DMS53 treated with DMSO at 0.1 percent for 48 hours (cell line): ENCODE data around the gene DUSP7.

Experiments used
- DNase-seq: peaks from one replicate; lab custom pipeline; 2025; ENCODE audit not compliant: unreplicated experiment; lab: John Stamatoyannopoulos, UW

The DUSP7 gene

DNA sequence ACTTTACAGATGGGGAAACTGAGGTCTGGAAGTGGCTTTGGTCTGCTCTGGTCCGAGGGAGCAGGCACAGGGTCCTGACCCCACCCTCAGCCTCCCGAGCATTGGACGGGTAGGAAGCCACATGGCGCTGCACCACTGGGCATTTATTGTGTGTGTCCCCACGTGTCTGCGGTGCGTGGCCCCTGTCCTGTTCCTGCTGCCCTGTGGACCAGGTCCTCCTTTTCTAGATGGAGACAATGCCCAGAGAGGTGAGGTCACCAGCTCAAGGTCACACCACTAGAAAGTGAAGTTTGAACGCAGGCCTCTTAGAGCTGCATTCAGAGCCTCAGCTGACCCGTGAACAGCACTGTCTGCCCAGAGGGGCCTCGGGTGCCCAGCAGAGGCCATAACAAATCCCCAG is 26.8 kb downstream of the DUSP7 start:
- no peak for DNase-seq

DNA sequence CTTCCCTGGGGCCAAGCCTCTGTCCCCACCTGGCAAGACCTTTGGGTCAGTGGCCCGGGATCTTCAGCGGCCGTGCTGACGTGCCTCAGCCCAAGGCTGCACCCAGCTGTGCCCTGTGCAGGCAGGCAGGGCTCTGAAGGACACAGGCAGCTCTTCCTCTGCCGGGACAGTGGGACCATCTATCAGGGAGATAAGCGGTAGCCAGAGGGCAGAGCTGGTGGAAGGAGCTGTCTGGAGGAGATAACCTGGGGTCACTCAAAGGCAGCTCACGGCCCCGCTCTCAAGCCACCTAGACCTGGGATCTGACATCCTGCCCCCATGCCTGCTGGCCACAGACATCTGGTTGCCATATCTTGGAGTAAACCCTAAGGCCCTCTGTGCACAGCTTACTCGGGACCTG is 27.3 kb downstream of the DUSP7 start:
- no peak for DNase-seq

DNA sequence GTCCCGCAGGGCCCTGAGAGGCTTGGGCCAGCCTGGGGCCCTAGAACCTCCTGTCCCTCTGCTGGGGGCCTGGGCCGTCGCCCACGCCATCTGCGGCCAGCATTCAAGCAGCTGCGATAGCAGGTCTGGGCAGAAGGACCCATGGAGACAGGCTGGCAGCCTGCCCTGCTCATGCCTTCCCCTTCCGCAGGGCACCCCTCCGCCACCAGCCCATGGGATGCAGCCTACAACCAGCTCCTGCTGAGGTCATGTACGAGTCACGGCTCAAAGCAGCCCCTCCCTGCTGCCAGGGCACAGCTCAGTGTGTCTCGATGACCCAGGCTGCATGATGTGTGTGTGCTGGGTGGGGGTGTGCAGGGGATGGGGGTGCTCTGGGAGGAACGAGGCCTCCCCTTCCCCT is 27.8 kb downstream of the DUSP7 start:
- no peak for DNase-seq

DNA sequence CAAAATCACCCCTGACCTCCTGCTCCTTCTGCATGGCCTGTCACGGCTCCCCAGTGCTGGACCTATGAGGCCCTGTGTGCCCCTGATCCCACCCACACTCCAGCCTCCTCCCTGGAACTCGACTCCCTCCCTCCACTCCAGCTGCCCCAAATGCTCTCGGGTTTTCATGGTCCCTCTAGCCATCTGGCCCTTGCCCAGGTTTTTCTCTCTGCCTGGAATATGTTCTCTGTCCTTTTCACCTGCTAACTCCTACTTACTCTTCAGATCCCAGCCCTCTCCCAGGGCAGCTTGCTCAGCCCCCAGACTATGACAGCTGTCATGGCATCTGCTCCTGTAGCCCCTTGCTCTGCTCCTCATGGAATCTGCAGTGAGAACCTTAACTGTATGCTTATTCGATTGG is 30.3 kb downstream of the DUSP7 start:
- DNase-seq: no peak

DNA sequence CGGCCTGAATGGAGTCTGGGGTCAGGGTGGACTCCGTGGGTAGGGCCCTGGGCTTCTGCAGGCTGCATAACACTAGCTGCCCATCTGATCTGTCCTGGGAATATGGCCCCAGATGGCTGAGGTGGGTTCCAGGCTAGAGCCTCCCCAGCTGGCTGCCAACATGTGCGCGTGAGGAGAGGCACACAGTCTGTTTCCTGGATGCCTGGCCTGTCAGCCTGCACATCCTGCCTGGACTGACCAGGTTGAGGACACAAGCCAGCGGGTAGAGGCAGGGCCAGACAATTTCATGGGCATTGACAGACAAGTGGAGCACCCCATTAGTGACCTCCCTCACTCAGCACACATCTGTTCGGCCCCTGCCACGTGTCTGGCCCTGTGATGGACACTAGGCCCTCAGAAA is 30.9 kb downstream of the DUSP7 start:
- DNase-seq: no peak

DNA sequence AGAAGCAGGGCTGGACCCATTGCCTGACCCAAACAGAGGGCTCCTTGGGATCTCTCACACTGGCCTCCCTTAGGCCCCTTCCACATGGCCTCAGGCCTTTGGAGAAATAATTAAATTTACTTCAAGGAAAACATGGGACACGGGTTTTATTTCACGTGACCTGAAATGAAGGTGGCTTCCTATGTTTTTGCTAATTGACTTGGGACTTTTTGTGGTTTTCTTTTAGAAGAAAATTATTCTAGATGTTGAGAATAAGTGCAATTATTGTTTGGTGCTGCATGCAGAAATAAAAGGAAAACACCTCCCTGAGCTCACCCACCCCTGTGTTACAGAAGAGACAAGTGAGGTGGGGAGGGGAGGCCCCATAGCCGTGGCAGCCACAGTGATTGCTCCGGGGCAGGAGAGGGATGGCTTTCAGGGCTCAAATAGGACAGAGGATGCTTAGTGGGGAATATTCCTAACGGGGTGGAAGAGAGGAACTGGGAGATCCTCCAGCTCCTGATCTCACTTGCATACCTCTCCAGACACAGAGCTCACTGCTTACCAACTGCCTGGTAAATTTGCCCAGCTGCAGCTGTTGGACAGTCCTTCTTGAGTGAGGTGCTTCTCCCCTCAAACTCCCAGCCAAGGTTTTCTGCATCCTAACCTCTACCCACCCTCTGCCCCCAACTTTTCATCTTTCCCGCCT is 31.5 kb downstream of the DUSP7 start:
- no peak for DNase-seq

DNA sequence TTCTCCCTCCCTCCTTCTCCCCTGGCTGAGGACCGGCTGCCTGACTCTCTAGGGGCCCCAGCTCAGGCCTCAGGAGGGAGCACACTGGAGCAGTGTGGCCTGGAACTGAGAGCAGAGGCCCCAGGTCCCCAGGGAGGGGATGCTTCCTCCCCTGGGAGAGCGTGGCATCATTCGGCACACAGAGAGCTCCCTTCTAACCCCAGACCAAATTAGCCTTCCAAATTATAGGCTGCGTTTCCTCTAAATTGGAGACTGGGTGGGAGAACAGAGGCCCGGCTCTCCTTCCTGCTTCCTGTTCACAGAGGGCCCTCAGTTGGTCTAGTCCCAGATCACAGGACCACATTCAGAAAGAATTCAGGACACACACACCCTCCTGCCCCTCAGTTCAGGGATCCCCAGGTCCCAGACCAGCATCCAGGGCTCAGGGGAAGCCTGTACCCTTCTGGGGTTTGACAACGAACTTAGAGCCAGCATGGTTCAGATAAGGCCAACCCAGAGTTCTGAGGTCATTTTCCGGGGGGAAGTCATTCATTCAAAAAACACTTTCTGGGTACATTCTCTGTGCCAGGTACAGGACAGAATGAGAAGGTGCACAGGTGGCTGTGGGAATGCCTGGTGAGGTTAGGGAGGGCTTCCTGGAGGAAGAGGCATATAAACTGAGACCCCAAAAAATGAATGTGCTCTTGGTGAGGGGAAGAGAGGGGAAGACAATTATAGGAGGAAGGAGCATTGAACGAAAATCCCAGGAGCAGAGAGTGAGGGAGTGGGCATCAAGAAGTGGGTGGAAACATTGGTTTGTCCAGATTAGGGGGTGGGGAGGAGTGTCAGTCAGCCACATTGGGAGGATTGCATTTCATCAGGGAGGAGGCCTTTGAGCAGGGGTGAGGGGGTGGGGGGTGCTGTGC is 32.3 kb downstream of the DUSP7 start:
- DNase-seq: no peak

DNA sequence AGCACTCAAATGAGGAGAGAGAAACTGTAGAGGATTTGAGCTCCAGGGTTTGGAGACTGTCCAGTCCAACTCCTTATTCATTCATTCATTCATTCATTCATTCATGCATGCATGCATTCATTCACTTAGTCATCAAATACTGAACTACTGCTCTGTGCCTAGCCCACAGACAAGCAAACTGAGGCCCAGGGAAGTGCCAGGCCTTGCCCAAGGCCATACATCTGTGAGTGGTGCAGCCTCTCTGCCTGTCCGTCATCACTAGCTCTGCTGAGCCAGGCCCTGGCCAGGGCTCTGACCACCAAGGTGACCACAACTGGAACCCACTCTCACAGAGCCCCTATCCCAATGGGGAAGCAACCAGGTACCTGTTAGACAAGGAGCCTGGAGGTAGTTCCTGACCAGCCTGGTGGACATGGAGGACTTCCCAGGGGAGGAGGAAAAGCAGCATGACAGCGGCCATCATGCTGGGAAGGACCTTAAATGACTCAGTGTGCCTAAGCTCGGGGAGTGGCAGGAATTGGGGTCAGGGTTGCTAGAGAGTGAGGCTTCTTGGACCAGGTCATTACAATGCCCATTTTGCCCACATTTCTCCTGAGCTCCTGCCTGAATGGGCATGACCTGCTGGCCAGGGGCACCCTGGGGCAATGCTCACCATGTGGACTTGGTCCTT is 33.1 kb downstream of the DUSP7 start:
- no peak for DNase-seq

DNA sequence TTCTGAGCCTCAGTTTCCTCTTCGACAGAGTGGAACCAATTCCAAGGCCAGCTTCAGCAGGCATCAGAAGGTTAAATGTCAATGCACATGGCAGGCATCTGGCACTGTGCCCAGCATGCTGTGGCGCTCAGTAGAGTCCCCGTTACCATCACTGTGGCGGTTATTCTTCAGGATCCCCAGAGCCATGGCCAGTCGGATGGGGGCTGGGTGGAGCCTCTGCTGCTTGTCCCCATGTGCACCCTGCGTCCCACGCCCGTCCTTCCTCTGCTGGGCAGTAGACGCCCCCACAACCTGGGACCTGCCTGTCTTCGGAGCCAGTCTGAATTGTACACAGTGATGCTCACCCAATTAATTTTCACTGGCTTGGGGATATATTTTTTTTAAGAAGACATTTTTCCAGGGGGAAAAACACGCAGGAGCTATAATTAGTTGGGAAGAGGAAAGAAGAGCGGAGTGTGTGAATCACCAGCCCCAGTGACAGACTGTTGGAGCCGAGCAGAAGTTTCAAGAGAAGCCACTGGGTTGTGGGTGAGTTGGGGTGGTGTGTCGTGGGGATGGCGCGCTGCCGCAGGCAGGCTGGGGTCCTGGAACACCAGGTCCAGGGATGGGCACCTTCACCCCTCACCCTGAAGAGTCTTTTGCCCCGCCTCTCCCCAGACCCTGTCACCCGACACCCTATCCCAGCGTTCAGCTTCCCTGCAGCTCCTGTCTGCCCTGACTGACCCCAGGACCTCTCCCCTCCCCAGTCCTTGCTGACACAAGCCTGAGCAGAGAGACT is 33.9 kb downstream of the DUSP7 start:
- no peak for DNase-seq

DNA sequence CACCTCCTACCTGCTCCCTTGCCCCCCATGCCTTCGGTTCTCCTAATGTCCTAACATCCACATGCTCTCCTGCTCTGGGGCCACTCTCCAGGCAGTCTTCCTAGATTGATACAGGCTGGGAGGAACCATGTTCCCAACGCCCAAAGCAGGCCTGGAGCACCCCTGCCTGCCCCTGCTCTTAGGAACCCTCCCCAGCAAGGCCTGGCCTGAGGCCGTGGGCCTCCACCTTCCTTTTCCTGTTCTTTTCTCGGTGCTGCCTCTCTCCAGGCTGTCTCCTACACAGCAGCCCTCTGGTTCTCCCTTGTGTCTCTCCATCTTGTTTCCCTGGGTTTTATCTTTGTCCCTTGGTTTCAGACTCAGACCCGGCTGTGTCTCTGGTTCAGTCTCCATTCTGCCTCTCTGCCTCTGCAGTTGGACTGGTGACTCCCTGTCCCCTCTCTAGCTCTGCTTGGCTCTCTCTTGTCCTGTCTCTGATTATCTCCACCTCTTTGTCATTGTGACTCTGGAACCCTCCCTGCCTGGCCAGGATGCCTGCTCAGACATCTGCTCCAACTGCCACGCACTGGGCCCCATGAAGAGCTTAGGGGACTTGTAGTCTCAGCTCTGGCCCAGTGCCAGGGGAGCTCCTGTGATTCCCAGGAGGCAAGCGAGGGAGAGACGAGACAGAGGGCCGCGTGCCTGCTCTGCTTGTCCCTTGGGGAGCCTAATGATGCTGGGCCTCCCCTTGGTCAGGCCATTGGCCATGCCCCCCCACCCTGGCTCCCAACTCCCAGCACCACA is 34.7 kb downstream of the DUSP7 start:
- DNase-seq: no peak

DNA sequence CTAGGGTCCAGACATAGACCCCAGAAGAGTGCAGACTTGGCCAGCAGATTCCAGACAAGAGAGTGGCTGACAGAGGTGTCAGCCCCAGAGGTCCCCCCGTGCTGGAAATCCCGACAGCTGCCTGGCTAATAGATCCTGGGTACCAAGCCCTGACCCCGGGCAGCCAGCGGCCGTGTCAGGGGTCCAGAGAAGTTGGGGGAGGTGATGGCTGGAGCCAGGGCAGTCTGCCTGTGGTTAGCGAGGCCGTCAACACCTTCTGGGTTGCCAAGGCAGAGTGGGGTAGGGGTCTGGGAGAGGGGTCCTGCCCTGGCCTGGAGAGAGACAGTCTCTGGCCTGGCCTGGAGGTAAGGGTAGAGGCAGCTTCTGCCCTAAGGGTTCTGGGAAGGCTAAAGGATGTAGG is 35.6 kb downstream of the DUSP7 start:
- DNase-seq: no peak

DNA sequence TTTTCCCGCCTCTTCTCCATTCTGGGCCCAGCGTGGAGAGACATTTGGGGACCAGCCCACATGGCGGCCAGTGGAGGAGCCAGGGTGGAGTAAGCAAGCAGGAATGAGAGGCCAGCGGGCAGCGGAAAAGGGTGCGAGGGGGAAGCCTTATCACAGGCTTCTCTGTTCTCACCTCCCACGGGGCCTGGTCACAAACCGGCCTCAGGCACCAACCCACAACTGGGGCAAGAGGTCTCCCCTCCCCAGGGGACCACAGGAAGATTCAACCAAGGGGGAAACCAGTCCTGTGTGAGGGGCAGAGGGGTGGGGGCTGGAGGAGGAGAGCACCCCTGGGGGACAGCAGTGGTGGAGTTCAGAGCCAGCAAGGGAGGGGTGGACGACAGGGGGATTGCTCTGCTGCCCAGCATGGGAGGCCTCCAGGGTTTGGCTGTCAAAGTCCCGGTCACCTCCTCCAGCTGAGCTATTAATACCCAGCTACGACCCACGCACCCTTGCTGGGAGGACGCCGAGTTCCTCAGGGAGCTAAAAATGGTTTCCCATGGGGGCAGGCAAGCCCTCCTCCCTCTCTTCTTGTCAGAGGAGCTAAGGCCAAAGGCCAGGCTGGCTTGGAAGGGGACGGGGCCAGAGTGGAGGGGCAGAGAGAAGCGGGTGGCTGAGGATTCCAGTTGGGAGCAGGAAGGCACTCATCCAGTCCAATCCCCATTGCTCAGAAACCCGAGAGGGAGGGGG is 36.9 kb downstream of the DUSP7 start:
- DNase-seq: no peak

DNA sequence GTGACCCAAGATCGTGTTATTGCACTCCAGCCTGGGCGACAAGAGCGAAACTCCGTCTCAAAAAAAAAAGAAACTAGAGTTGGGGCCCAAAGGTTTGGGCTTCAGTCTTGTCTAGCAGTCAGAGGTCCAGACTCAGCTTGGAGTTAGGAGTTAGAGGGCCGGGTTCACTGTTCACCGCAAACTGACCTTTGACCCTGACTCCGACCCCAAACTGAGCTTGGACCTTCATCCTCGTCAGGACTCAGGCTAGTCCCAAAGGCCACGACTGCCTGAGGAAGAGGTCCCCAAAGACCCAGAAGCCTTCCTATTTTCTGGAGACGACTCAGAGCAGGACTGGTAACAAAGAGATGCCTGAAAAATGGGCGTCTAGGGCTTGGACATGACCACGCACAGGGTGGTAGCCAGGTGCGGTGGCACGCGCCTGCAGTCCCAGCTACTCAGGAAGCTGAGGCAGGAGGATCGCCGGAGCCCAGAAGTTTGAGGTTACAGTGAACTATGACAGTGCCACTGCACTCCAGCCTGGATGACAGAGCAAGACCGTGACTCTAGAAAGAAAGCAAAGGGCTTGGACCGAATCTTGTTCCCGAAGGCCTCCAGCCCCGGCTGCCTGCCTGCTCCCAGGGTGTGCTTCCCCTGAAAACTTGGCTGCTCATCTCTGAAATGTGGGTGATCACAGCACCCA is 37.9 kb downstream of the DUSP7 start:
- DNase-seq: no peak

DNA sequence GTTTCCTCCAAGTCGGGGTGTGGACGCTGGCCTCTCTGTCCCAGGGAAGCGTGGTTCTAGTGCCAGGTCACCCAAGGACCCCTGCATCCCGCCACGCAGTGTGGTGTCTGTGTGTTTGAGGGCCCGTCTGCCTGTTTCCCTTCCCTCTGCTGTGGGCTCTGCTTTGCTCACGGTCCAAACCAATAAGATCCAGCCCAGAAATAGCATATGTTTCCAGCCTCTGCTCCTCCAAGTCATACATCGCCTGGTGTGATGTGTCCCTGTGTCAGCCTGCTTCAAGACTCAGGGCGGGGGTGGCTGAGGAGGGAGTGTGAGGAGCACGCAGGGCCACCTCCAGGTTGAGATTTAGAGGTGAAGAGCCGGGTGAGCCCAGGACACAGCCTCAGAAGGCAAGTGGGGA is 38.8 kb downstream of the DUSP7 start:
- DNase-seq: no peak

DNA sequence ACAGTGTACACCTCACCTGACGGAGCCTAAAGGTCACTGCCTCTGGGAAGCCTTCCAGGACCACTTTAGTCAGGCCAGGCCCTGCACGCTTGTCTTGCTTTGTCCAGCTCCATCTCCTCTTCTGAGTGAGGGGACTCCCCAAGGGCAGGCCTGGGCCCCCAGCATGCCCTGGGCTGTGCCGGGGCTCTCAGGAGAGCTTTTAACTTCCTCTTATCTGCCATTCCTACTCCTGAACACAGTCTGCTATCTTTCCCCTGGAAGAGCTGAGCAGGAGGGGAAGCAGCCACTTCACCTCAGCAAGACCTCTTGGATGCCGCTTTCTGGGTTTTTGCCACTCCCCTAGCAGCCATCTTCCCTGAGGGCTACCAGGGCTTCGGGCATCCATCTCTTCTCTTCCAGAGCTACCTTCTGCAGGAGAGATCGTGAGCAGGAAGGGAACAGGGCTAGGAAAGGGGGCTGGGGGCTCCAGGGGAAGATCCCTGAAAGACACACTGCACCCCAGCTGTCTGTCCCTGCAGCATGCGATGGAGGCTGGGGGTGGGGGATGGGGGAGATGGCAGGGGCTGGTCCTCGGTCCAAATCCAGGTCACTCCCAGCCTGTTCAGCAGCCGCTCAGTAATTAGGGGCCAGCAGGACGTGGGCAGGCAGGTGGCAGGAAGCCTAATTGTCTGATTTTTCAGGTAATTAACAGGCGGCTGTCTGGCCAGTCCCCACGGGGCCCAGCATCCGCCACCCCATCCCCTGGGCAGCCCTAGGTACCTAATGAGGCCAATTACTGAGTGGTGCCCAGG is 40.7 kb downstream of the DUSP7 start:
- DNase-seq: no peak

DNA sequence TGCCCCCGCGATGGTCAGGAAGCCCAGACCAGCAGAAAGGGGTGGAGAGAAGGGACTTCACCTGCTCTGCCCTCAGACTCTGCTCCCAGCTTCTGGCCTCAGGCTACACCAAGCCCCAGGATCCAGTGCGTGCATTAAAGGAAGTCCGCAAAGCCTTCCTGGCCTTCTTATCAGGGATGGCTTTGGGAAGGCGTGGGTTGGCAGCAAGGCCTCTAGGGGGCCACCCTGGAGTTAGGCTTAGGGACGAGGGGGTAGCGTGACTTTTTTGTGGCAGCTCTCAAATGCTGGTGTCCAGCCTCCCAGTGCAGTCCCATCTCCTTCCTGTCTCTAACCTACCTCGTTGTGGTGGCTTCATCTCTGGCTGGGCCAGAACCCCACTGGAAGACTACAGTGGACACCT is 41.8 kb downstream of the DUSP7 start:
- no peak for DNase-seq

DNA sequence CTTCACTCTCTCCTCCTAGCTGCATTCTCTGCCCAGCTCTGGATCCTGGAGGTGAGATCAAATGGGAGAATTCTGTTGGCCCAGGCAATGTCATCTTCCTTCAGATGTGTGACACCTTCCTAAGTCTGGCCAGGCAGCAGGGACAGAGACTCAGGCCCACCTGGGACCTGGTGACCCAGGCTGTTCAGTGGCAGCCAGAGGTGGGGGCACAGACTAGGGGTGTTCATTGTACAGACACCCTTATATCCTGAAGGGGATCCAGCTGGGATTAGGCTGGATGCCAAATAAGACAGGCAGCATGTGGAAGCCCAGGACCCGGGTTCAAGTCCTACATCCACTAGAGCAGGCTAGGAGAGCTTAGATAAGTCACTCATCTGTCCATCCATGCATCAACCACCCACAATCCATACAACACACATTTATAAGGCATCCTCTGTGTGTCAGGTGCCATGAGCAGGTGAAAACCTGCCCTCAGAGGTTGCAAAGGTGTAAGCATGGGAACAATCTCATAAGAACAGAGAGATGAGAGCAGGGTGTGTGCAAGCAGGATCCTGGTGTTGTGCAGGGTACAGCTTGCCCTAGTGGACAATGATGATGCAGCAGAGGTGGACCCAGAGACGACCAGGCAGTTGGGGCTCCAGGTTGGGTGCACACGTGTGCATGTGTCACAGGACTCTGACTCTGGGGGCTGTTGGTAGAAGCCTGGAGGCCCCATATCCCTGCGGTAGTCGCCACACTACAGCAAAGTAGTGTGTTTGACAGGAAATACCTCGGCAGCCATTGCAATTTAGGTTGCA is 42.4 kb downstream of the DUSP7 start:
- no peak for DNase-seq

DNA sequence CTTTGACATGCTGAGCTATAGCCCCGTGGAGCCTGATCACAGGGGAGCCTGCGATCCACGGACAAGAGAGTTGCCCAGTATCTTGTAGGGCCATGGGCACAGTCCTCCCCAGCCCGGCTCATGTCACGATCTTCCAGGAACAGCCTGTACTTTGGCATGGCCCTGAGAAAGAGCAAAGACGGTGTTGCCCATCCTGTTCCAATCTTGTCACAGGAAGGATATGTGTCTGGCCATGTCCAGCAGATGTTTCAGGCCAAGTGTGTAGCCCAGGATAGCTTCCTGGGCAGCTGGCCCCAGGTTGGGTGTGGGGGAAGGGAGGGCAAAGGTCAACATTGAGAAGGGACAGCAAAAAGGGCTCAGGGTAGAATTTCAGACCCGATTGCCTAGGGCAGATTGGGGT is 43.7 kb downstream of the DUSP7 start:
- no peak for DNase-seq
